RWPE1 (cell line): ENCODE measurements around the gene ARAP1.

Experiments used
- CTCF ChIA-PET: fragments of 350-600 bp; sonication (Branson Sonifier 250); formaldehyde crosslinking; extraction: SDS; loops from one replicate; lab custom pipeline; 2021; lab: Yijun Ruan, JAX
- POLR2A ChIA-PET: fragments of 400-600 bp; formaldehyde crosslinking; extraction: SDS; loops from one replicate; lab custom pipeline; 2020; ENCODE audit warnings: antibody characterized with exemption; ENCODE audit not compliant: low non-redundant PET; lab: Yijun Ruan, JAX
- DNase-seq: peaks from one replicate; pipeline ENCODE4 v3.0.0; 2012; ENCODE audit warnings: low spot score
- H3K27ac ChIP-seq: fragments of 450-650 bp; 2 replicates; pipeline ENCODE4 v1.5.1; 2017
- TF ChIP-seq, protein P1 (sequence below): fragments of 450-650 bp; conservative IDR thresholded peaks from 2 replicates; pipeline ENCODE4 v1.5.1; 2017; ENCODE audit warnings: low read depth, mild to moderate bottlenecking

Gene ARAP1

GRCh38 chr11:72661486-72661885, 90.7 kb downstream of the ARAP1 start:
- POLR2A ChIA-PET, result no interaction called here
- CTCF ChIA-PET, result no interaction called here

GRCh38 chr11:72658989-72659640, 93.1 kb downstream of the ARAP1 start:
- no peak for DNase-seq
- ChIA-PET CTCF (interaction anchor here (0.6 to 0.7 kb wide), 2 partner anchors 29 to 122 kb away, joined by 3 to 4 read pairs; no protein-coding TSS in a partner anchor), POLR2A (no interaction called here)
- H3K27ac ChIP-seq, result no peak overlapping the region
- TF ChIP-seq, protein P1, sequence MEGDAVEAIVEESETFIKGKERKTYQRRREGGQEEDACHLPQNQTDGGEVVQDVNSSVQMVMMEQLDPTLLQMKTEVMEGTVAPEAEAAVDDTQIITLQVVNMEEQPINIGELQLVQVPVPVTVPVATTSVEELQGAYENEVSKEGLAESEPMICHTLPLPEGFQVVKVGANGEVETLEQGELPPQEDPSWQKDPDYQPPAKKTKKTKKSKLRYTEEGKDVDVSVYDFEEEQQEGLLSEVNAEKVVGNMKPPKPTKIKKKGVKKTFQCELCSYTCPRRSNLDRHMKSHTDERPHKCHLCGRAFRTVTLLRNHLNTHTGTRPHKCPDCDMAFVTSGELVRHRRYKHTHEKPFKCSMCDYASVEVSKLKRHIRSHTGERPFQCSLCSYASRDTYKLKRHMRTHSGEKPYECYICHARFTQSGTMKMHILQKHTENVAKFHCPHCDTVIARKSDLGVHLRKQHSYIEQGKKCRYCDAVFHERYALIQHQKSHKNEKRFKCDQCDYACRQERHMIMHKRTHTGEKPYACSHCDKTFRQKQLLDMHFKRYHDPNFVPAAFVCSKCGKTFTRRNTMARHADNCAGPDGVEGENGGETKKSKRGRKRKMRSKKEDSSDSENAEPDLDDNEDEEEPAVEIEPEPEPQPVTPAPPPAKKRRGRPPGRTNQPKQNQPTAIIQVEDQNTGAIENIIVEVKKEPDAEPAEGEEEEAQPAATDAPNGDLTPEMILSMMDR, result no peak

More at GRCh38 chr11:72661486-72661885, 90.7 kb downstream of the ARAP1 start:
- DNase-seq, result no peak
- TF ChIP-seq, protein P1, result no peak
- H3K27ac ChIP-seq, result no peak overlapping the region

- POLR2A ChIA-PET, result no interaction called here
- TF ChIP-seq, protein P1, result no peak
- no peak overlapping the region for H3K27ac ChIP-seq
- CTCF ChIA-PET, result interaction anchor here (0.6 kb wide), 1 partner anchor 1901 kb away, joined by 3 read pairs; no protein-coding TSS in a partner anchor
- no peak for DNase-seq
Measured at GRCh38 chr11:72657411-72658100, 94.7 kb downstream of the ARAP1 start.

- no peak for DNase-seq
- no peak overlapping the region for H3K27ac ChIP-seq
- TF ChIP-seq, protein P1, result no peak
- CTCF ChIA-PET, result interaction anchor here (0.7 to 1.3 kb wide), 2 partner anchors 28 to 724 kb away, joined by 3 to 6 read pairs; no protein-coding TSS in a partner anchor
- POLR2A ChIA-PET, result no interaction called here
Measured at GRCh38 chr11:72655896-72656464, 96.2 kb downstream of the ARAP1 start.

DNA sequence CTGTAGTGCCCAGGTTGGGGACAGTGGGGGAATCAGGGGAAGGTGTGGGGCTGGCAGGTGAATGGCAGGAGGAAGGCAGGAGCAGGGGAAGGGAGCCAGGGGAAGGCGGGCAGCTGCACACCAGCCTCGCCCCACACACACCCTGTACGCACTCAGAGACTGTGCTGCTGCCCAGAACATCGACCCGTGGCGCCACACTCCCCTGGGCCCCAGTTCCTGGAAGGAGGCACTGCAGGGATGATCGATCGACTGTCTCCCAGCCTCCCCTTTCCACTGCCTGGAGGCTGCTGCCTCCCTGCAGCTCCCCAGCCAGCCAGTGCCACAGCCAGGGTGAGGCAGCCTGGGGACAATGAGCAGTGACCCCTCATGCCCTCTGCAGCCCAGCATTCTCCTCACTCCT, 97.2 kb downstream of the ARAP1 start:
- CTCF ChIA-PET, result interaction anchor here (0.5 to 0.6 kb wide), 2 partner anchors 12 to 265 kb away, joined by 4 read pairs; no protein-coding TSS in a partner anchor
- POLR2A ChIA-PET, result no interaction called here
- no peak overlapping the region for H3K27ac ChIP-seq
- TF ChIP-seq, protein P1, result no peak
- no peak for DNase-seq

GRCh38 chr11:72653649-72654048, 98.6 kb downstream of the ARAP1 start:
- TF ChIP-seq, protein P1, result no peak
- ChIA-PET CTCF (no interaction called here), POLR2A (no interaction called here)
- H3K27ac ChIP-seq, result no peak overlapping the region
- DNase-seq, result no peak
